NCI-H2107 treated with DMSO at 0.1 percent for 48 hours (cell line): ENCODE data around the gene PIK3C2B.
"Not testable (repeated sequence)": the region's sequence is repeated elsewhere in the genome, so short reads cannot be mapped to it uniquely, and the experiment has no call there.

ENCODE experiments used
- DNase-seq: peaks from one replicate; lab custom pipeline; 2025; ENCODE audit not compliant: unreplicated experiment; lab: John Stamatoyannopoulos, UW

PIK3C2B gene, protein sequence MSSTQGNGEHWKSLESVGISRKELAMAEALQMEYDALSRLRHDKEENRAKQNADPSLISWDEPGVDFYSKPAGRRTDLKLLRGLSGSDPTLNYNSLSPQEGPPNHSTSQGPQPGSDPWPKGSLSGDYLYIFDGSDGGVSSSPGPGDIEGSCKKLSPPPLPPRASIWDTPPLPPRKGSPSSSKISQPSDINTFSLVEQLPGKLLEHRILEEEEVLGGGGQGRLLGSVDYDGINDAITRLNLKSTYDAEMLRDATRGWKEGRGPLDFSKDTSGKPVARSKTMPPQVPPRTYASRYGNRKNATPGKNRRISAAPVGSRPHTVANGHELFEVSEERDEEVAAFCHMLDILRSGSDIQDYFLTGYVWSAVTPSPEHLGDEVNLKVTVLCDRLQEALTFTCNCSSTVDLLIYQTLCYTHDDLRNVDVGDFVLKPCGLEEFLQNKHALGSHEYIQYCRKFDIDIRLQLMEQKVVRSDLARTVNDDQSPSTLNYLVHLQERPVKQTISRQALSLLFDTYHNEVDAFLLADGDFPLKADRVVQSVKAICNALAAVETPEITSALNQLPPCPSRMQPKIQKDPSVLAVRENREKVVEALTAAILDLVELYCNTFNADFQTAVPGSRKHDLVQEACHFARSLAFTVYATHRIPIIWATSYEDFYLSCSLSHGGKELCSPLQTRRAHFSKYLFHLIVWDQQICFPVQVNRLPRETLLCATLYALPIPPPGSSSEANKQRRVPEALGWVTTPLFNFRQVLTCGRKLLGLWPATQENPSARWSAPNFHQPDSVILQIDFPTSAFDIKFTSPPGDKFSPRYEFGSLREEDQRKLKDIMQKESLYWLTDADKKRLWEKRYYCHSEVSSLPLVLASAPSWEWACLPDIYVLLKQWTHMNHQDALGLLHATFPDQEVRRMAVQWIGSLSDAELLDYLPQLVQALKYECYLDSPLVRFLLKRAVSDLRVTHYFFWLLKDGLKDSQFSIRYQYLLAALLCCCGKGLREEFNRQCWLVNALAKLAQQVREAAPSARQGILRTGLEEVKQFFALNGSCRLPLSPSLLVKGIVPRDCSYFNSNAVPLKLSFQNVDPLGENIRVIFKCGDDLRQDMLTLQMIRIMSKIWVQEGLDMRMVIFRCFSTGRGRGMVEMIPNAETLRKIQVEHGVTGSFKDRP (N-terminal part only)

DNA sequence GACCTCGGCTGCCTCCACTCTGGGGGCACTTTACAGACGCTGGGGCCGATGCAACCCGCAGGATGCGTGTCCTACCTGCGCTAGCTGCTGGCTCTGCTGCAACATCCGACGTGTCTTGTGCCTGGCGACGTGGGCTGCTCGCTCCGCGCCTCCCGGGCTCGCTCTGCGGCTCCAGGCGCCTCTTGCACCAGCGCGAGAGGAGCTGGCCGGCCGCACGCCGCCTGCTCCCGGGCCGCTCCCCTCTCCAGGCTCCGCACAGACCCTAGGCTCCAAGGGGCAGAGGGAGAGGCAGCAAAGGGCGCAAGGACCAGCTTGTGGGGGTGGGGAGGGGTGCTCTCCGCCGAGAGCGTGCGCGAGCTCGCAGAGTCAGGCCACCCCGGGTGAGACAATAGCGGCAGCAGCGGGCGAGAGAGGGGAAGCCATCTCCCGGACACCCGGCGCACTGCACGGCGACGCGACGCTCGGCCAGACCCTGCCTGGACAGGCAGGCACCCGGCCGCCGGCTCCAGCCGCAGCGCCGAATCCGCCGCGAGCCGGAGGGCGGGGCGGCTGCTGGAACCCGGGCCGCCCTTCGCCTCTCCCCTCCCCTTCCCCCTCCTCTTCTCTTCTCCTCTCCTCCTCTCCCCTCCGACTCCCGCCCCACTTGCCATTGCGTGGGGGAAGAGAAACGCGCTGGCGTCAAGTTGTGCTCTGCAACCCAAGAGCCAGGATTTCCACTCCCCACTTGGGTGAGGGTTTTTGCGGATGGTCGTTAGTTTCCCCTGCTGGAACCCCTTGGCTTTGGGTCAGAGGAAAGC, at the start of gene PIK3C2B:
Gene PIK3C2B (minus strand): TSS at position 525 of the 797 bp plus-strand sequence. CDS start 25,003 bp downstream, outside the sequence.
- DNase-seq: peak; percentile 72

GRCh38 chr1:204544321-204544720, 49.7 kb upstream of the PIK3C2B start:
- no peak for DNase-seq

DNA sequence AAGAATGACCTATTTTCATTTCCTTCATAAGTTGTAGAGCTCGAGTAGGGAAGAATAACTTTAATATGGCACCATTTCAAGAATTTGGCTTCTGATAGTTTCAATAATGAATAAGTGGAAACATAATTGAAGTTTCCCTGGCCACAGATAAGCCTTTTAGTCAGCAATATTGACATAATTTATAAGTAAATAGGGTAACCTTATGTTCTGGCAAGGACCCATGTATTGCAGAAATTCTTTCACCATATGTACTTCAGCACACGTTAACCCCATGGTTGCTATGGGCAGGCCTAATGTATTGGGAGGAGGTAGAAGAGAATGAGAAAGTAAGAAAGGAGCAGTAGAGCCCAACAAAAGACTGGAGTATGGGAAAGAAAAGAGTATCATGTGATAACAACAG, 47.0 kb upstream of the PIK3C2B start:
- no peak for DNase-seq

GRCh38 chr1:204532832-204533231, 38.2 kb upstream of the PIK3C2B start:
- no peak for DNase-seq

- no peak for DNase-seq
Observed at GRCh38 chr1:204530932-204531331, 36.3 kb upstream of the PIK3C2B start.

DNA sequence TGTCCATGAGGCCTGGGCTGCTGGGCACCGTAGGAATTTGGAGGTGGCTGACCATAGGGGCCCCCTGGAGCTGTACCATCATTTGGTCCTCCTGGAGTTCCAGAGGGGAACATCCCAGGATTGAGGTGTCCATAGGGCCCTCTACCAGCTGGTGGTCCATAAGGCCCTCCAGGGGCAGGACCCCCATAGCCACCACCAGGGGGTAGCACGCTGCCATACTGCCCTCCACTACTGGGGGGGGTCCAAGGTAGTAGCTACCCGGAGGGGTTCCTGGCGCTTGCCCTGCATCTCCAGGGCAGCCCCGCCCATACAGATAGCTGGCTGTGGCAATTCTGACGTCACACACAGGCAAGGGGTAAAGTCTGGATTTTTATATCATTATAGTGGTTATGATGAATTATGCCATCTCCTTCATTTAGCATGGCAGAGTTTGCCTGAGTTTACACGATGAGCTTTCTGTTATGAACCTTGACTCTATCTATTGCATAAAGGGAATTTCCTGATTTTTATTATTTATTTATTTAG, 34.8 kb upstream of the PIK3C2B start:
- no peak for DNase-seq

DNA sequence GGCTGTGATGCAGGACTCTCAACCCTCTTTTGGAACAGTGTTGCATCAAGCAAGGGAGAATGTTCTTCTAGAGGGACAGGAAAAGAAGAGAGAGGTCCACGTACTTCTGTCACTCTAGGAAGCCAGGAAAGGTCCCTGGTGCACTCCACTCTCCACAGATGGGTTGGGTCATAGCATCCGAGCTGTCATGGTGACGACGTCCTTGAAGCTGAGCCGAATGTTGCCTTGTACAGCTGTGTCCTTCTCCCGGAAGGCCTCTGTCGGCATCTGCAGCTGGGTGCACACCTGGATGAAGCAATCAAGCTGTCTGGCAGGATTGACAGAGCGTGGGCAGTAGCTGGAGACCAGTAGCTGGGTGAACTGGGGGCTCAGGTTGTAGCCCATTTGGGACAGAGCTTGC, 34.1 kb upstream of the PIK3C2B start:
- DNase-seq: no peak

DNA sequence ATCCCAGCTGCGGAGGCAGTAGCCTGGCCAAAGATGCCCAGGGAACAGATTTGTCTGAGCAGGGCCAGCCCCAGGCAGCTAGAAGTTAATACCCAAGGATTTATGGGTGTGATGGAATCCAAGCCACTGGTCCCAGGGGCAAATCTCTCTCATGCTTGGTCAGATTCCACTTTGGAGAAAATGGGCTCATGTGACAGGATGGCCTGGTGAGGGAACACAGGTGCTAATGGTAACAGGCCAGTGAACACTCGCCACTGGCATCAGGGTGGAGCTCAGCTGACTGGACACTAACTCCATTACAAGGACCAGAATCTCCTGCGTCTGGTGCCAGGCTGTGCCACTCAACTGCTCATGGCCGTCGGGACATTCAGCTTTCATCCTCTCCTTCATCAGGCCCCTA, 33.6 kb upstream of the PIK3C2B start:
- DNase-seq: no peak

DNA sequence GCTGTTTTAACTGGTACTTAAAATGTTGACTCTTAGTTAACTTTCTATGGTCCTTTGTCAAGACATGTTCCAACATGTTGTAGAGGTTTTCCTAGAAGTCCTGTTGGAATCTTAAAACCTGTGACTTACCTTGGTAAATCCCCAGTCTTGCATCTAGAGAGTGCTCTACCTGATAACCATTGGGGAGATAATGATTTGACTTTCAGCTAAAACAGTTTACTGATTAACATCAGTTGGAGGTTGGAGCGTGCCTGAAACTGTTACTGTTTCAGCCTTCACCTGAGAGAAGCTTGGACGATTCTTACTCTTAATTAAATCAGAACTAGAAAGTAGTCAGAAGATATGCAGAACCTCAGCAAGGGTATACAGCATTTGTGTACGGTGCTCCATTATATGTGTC, 30.4 kb upstream of the PIK3C2B start:
- no peak for DNase-seq

DNA sequence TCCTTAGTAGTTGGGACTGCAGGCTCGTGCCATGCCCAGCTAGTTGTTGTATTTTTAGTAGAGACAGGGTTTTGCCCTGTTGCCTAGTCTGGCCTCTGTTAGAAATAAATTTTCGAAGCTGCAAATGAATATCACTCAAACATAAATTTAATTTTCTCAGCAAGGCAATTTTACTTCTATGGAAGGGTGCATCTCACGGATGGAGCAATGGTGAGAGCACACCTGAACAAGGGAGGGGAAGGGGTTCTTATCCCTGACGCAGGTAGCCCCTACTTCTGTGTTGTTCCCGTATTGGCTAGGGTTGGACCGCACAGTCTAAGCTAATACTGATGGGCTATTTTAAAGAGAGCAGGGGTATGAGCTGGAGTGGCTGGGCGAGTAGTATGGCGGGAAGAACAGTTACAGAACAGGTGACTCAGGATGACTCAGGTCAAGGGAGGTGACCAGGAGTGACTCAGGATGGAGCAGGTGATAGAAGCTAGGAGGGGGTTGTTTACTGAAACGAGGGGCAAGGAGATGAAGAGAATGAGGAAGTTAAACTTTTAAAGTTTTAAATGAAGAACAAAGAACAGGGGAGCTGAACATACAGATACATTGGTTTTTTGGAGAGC, 29.1 kb upstream of the PIK3C2B start:
- DNase-seq: no peak

DNA sequence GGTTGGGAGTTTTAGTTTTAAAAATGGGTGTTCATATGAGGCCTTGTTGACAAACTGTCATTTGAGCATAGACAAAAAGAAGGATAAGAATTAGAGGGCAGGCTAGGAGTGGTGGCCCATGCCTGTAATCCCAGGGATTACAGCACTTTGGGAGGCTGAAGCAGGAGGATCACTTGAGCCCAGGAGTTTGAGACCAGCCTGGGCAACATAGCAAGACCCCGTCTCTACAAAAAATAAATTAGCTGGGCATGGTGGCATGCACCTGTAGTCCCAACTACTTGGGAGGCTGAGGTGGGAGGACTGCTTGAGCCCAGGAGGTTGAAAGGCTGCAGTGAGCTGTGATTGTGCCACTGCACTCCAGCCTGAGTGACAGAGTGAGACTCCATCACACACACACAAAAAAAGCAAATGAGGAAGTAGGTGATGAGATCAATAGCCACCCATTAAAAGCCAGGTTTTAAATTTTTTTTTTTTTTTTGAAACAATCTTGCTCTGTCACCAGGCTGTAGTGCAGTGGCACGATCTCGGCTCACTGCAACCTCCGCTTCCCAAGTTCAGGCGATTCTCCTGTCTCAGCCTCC, 27.4 kb upstream of the PIK3C2B start:
- DNase-seq: not testable (repeated sequence)

- peak; percentile 100 for DNase-seq
Observed at GRCh38 chr1:204520834-204521709, 26.5 kb upstream of the PIK3C2B start.

- not testable (repeated sequence) for DNase-seq
Observed at GRCh38 chr1:204517382-204517781, 22.8 kb upstream of the PIK3C2B start.

GRCh38 chr1:204516180-204516879, 21.7 kb upstream of the PIK3C2B start, which contains the start of gene MDM4:
Gene MDM4, plus strand, starts transcription at chr1:204516406. Its CDS starts 9,113 bp downstream, at chr1:204525519.
- peak; percentile 98 for DNase-seq

GRCh38 chr1:204514828-204515227, 20.2 kb upstream of the PIK3C2B start:
- DNase-seq: peak; percentile 51

DNA sequence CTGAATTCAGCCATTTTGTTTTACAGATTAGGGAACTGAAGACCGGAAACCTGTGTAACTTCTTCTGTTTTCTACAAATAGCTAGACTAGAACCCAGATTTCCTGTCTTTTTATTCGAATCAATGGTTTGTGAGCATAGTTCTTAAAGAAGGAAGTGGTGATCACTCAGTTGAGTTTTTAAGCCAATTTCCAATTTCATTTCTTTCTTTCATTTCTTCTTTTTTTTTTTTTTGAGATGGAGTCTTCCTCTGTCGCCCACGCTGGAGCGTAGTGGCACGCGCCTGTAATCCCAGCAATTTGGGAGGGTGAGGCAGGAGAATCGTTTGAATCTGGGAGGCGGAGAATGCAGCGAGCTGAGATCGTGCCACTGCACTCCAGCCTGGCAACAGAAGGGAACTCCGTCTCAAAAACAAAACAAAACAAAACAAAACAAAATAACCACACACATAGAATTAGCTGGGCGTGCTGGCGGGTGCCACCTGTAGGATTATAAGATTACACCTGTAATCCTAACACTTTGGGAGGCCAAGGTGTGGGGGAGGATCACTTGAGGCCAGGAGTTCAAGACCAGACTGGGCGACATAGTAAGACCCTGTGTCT, 18.6 kb upstream of the PIK3C2B start:
- DNase-seq: no peak

DNA sequence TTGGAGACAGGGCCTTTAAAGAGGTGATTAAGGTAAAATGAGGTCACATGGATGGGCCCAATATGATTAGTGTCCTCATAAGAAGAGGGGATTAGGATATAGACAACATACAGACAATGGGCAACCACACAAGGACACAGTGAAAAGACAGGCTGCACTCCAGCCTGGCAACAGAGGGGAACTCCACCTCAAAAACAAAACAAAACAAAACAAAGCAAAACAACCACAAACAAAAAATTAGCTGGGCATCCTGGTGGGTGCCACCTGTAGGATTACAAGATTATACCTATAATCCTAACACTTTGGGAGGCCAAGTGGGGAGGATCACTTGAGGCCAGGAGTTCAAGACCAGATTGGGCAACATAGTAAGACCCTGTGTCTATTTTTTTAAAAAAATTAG, 16.8 kb upstream of the PIK3C2B start:
- no peak for DNase-seq
